ENCODE measurements around the gene FGF14. TPM values are rescaled to one million over a fixed set of nuclear protein-coding genes. Genes with fewer than 3 reads are reported as not detected.

Gene FGF14
- not detected in 2 replicates for total RNA-seq

DNA sequence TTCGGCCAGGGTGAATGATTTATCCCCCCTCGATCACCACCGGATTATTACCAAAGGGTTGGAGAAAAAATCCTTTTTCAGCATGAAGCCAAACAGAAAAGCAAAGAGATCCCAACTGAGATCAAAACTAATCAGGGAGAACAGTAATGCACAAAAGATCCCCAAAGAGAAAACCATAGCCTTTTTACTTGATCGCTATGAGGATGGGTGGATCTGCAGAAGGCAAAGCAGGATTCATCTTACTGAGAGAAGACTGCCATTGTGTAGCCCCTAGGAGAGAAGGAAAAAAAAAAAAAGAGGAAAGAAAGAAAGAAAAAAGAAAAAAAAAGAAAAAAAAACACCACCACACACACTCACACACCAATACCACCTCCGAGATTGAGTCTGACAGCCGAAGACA, at the start of gene FGF14:
Gene FGF14 (minus strand): TSS at position 283 of the 400 bp plus-strand sequence.

Small RNA genes lying within 50 kb of the gene (small RNA-seq; reads per million reads assigned to genes)
- not detected for gene MIR2681
- not detected for gene MIR4705
- not detected for gene RNU1-24P
- gene RNY1P2, result not detected
- not detected for gene RPL39P29

Other genes starting within 250 kb of the FGF14 start
- gene TPP2, start 194.9 kb upstream of the FGF14 start, total RNA-seq, result 38.5 and 55.5 TPM in 2 replicates

Measured in vein endothelial cell (primary cell).